GM10248 (cell line): ENCODE measurements around the gene HOXA7.

ENCODE experiments used
- CTCF ChIA-PET: fragments of 300-600 bp; sonication (Branson Sonifier 250); formaldehyde crosslinking; extraction: SDS; loops from one replicate; lab custom pipeline; 2021; ENCODE audit warnings: antibody characterized with exemption; lab: Yijun Ruan, JAX
- POLR2A ChIA-PET: fragments of 350-650 bp; sonication (Branson Sonifier 250); formaldehyde crosslinking; extraction: SDS; loops from one replicate; lab custom pipeline; 2020; ENCODE audit warnings: antibody characterized with exemption; lab: Yijun Ruan, JAX
- DNase-seq: peaks from one replicate; pipeline ENCODE4 v3.0.0; 2012; ENCODE audit errors: extremely low spot score
- CTCF ChIP-seq: IDR thresholded peaks from 2 replicates; pipeline ENCODE4 v1.5.1; 2012; ENCODE audit warnings: mild to moderate bottlenecking, low read depth; ENCODE audit errors: extremely low read depth, missing control alignments, control extremely low read depth

Gene HOXA7

GRCh38 chr7:27148031-27148755 lies 8.3 kb downstream of the HOXA7 start:
- TF ChIP-seq CTCF, result no peak
- POLR2A ChIA-PET, result no interaction called here
- no peak for DNase-seq
- CTCF ChIA-PET, result interaction anchor here (0.7 to 5.8 kb wide), 7 partner anchors 14 to 771 kb away, joined by 3 to 59 read pairs (median 6); no protein-coding TSS in a partner anchor

GRCh38 chr7:27147199-27148030 lies 9.1 kb downstream of the HOXA7 start, which contains the start of gene HOXA6:
Gene HOXA6 (minus strand): TSS chr7:27147774. CDS start chr7:27147749, 25 bp downstream.
- no peak for TF ChIP-seq CTCF
- CTCF ChIA-PET, result interaction anchor here (0.7 to 5.8 kb wide), 3 partner anchors 15 to 772 kb away, joined by 3 to 59 read pairs (median 3); no protein-coding TSS in a partner anchor
- POLR2A ChIA-PET, result no interaction called here
- DNase-seq, result no peak

GRCh38 chr7:27146491-27147198 lies 9.8 kb downstream of the HOXA7 start:
- ChIA-PET CTCF (no interaction called here), POLR2A (no interaction called here)
- DNase-seq, result no peak

GRCh38 chr7:27145914-27146412 lies 10.5 kb downstream of the HOXA7 start:
- no peak for TF ChIP-seq CTCF
- CTCF ChIA-PET, result no interaction called here
- no peak for DNase-seq
- POLR2A ChIA-PET, result no interaction called here

More at GRCh38 chr7:27146491-27147198, 9.8 kb downstream of the HOXA7 start:
- TF ChIP-seq CTCF, result no peak

- ChIA-PET CTCF (interaction anchor here (1.0 to 1.8 kb wide), 2 partner anchors 14 to 464 kb away, joined by 3 to 6 read pairs; no protein-coding TSS in a partner anchor), POLR2A (no interaction called here)
- no peak for TF ChIP-seq CTCF
- DNase-seq, result no peak
Measured at GRCh38 chr7:27145165-27145913, 11.1 kb downstream of the HOXA7 start.
